Measurements from ENCODE around the gene MYPOP. TPM values are rescaled to one million over a fixed set of nuclear protein-coding genes. Genes with fewer than 3 reads are reported as not detected.
A peak's percentile ranks its signal among the peaks of the same experiment; 100 is the strongest.

The MYPOP gene
- total and polyA plus RNA-seq, 2 of the 13 experiments (the other 11 are each of a cell fraction or from before 2014, with no cell fraction given): 2.3 to 2.7 TPM

- no peak; the same call in 1 of the 2 replicates for TF ChIP-seq ZBTB14 (CRISPR knock-in tag; IDR thresholded peaks at IDR 0.05)
- peak; percentile 42 for TF ChIP-seq PHF8 (CRISPR knock-in tag; IDR thresholded peaks at IDR 0.05)
- no peak for TF ChIP-seq ZKSCAN5 (CRISPR knock-in tag; IDR thresholded peaks at IDR 0.05)
- TF ChIP-seq KAT2B (IDR thresholded peaks at IDR 0.05; ENCODE audit: borderline replicate concordance, low read depth, low read length): no peak
- TF ChIP-seq ATF7 (IDR thresholded peaks at IDR 0.05): no peak
- no peak for TF ChIP-seq ATF7 (CRISPR knock-in tag; IDR thresholded peaks at IDR 0.05)
- no peak for TF ChIP-seq ZNF775 (CRISPR knock-in tag; IDR thresholded peaks at IDR 0.05; ENCODE audit: borderline replicate concordance)
- 0 out of 2 replicates have a peak, but pooled peaks have one; percentile 54 for TF ChIP-seq EED (CRISPR knock-in tag; IDR thresholded peaks at IDR 0.05)
- TF ChIP-seq MAFK (conservative IDR thresholded peaks at IDR 0.05 in 1 of 2, IDR thresholded peaks at IDR 0.05 in 1 of 2; ENCODE audit: low read length in 2 of 2): no peak
- no peak for TF ChIP-seq ZNF280D (CRISPR knock-in tag; IDR thresholded peaks at IDR 0.05)
- no peak for TF ChIP-seq FIP1L1 (IDR thresholded peaks at IDR 0.05; ENCODE audit: borderline replicate concordance, insufficient read depth, low read depth, low read length)
- peak; percentile 42 for TF ChIP-seq AGO2 (optimal IDR thresholded peaks at IDR 0.05; ENCODE audit: low read depth, low read length)
- TF ChIP-seq THAP9 (CRISPR knock-in tag; IDR thresholded peaks at IDR 0.05; ENCODE audit: borderline replicate concordance): no peak
- 0 out of 2 replicates have a peak, but pooled peaks have one; percentile 38 for TF ChIP-seq ZNF776 (CRISPR knock-in tag; IDR thresholded peaks at IDR 0.05)
- TF ChIP-seq ZNF597 (CRISPR knock-in tag; IDR thresholded peaks at IDR 0.05): no peak
- peak; percentile 49; the same call in 1 of the 2 replicates for TF ChIP-seq ARID5B (CRISPR knock-in tag; IDR thresholded peaks at IDR 0.05)
Observed at GRCh38 chr19:45863840-45864628, 38.4 kb downstream of the MYPOP start, which contains the start of gene FOXA3 (continued).
